ENCODE measurements around the gene GP1BB. TPM values are rescaled to one million over a fixed set of nuclear protein-coding genes. Genes with fewer than 3 reads are reported as not detected.

The GP1BB gene
- total and polyA plus RNA-seq, 2 of the 13 experiments (the other 11 are each of a cell fraction or from before 2014, with no cell fraction given) = not detected

GRCh38 chr22:19730655-19731360 lies 7.5 kb downstream of the GP1BB start (continued):
- TF ChIP-seq AFF4 (CRISPR knock-in tag; IDR thresholded peaks at IDR 0.05) (no peak), ZNF253 (CRISPR knock-in tag; IDR thresholded peaks at IDR 0.05; ENCODE audit: borderline replicate concordance) (no peak), ZNF589 (CRISPR knock-in tag; conservative IDR thresholded peaks at IDR 0.05) (no peak), MED8 (CRISPR knock-in tag; IDR thresholded peaks at IDR 0.05; ENCODE audit: insufficient replicate concordance) (no peak), ZBTB39 (CRISPR knock-in tag; IDR thresholded peaks at IDR 0.05) (no peak), ZNF737 (CRISPR knock-in tag; IDR thresholded peaks at IDR 0.05; ENCODE audit: borderline replicate concordance) (no peak), ZNF724P (CRISPR knock-in tag; IDR thresholded peaks at IDR 0.05; ENCODE audit: borderline replicate concordance) (no peak), SAP130 (CRISPR knock-in tag; IDR thresholded peaks at IDR 0.05; ENCODE audit: low read depth) (peak; percentile 91), ZNF639 (CRISPR knock-in tag; conservative IDR thresholded peaks at IDR 0.05) (no peak), ARID4A (CRISPR knock-in tag; IDR thresholded peaks at IDR 0.05; ENCODE audit: borderline replicate concordance) (peak; percentile 91), DNMT1 (CRISPR knock-in tag; IDR thresholded peaks at IDR 0.05) (0 out of 2 replicates have a peak, but pooled peaks have one; percentile 22), NCOA1 (CRISPR knock-in tag; IDR thresholded peaks at IDR 0.05) (peak; percentile 86; the same call in 1 of the 2 replicates), PATZ1 (CRISPR knock-in tag; IDR thresholded peaks at IDR 0.05) (peak; percentile 100), ZNF703 (CRISPR knock-in tag; IDR thresholded peaks at IDR 0.05; ENCODE audit: borderline replicate concordance) (no peak)

Measured in HepG2 (cell line).